GM12874 (cell line): ENCODE results near the gene ITPRIPL1.

Experiments used
- CTCF ChIP-seq: IDR thresholded peaks from 2 replicates; pipeline ENCODE4 v1.5.1; 2011; ENCODE audit warnings: low read depth, mild to moderate bottlenecking, control low read depth, low read length, moderate library complexity; ENCODE audit not compliant: insufficient read depth

Gene ITPRIPL1

GRCh38 chr2:96305091-96305978, 19.8 kb upstream of the ITPRIPL1 start, which contains the start of gene SNRNP200:
Gene SNRNP200, minus strand, starts transcription at chr2:96305546. Its CDS starts 109 bp downstream, at chr2:96305437.
- TF ChIP-seq CTCF = no peak

GRCh38 chr2:96305979-96306308, 19.2 kb upstream of the ITPRIPL1 start:
- TF ChIP-seq CTCF = no peak

GRCh38 chr2:96306370-96306769, 18.7 kb upstream of the ITPRIPL1 start:
- no peak for TF ChIP-seq CTCF

GRCh38 chr2:96308248-96308647, 16.9 kb upstream of the ITPRIPL1 start:
- no peak for TF ChIP-seq CTCF

GRCh38 chr2:96315005-96315399, 10.1 kb upstream of the ITPRIPL1 start:
- TF ChIP-seq CTCF = no peak

GRCh38 chr2:96315400-96316071, 9.6 kb upstream of the ITPRIPL1 start:
- TF ChIP-seq CTCF = no peak

- TF ChIP-seq CTCF = no peak
Observed at GRCh38 chr2:96316999-96317398, 8.1 kb upstream of the ITPRIPL1 start.
